RWPE1 (cell line): ENCODE data around the gene GNA12.
"Not testable (repeated sequence)": the region's sequence is repeated elsewhere in the genome, so short reads cannot be mapped to it uniquely, and the experiment has no call there.

Experiments
- CTCF ChIA-PET: fragments of 350-600 bp; sonication (Branson Sonifier 250); formaldehyde crosslinking; extraction: SDS; loops from one replicate; lab custom pipeline; 2021; lab: Yijun Ruan, JAX
- POLR2A ChIA-PET: fragments of 400-600 bp; formaldehyde crosslinking; extraction: SDS; loops from one replicate; lab custom pipeline; 2020; ENCODE audit warnings: antibody characterized with exemption; ENCODE audit not compliant: low non-redundant PET; lab: Yijun Ruan, JAX
- DNase-seq: peaks from one replicate; pipeline ENCODE4 v3.0.0; 2012; ENCODE audit warnings: low spot score
- H3K27ac ChIP-seq: fragments of 450-650 bp; 2 replicates; pipeline ENCODE4 v1.5.1; 2017
- TF ChIP-seq, protein P1 (sequence below): fragments of 450-650 bp; conservative IDR thresholded peaks from 2 replicates; pipeline ENCODE4 v1.5.1; 2017; ENCODE audit warnings: low read depth, mild to moderate bottlenecking

The GNA12 gene

GRCh38 chr7:2725178-2726105, 118.7 kb downstream of the GNA12 start:
- no peak overlapping the region for H3K27ac ChIP-seq
- POLR2A ChIA-PET: no interaction called here
- TF ChIP-seq, protein P1, sequence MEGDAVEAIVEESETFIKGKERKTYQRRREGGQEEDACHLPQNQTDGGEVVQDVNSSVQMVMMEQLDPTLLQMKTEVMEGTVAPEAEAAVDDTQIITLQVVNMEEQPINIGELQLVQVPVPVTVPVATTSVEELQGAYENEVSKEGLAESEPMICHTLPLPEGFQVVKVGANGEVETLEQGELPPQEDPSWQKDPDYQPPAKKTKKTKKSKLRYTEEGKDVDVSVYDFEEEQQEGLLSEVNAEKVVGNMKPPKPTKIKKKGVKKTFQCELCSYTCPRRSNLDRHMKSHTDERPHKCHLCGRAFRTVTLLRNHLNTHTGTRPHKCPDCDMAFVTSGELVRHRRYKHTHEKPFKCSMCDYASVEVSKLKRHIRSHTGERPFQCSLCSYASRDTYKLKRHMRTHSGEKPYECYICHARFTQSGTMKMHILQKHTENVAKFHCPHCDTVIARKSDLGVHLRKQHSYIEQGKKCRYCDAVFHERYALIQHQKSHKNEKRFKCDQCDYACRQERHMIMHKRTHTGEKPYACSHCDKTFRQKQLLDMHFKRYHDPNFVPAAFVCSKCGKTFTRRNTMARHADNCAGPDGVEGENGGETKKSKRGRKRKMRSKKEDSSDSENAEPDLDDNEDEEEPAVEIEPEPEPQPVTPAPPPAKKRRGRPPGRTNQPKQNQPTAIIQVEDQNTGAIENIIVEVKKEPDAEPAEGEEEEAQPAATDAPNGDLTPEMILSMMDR: no peak
- CTCF ChIA-PET: no interaction called here
- no peak for DNase-seq

DNA sequence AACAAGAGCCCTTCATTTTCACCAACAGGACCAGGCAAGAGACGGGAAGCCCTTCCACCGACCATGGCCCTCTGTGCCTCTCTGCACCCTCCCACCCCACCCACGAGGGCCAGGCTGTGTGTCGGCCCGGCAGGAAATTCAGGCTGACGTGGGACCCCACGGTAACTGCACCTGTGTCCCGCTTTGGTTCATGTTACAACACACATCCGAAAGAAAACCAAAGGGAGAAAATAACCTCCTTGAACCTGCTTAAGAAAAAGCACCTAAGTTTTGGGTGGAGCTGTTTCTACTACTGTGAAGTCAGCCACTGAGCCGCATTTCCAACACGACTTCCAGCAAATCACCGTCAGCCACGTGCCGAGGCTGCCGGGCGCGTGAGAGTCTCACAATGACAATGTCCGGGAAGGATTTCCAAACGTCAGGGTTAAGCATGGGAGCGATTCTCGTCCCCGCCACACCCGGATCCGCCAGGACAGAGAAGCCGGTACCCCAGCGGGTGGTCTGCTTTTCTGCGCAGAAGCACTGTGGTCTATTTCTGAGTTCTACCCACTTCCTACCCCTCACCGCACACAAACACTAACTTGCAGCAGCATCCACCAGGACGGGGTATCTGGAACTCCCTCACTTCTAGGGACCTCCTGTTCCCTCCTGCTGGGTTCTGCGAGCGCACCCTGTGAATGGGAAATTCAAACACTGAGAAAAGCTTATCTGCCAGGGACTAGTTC, 119.5 kb downstream of the GNA12 start:
- TF ChIP-seq, protein P1: no peak
- no peak overlapping the region for H3K27ac ChIP-seq
- no peak for DNase-seq
- ChIA-PET POLR2A (no interaction called here), CTCF (no interaction called here)

DNA sequence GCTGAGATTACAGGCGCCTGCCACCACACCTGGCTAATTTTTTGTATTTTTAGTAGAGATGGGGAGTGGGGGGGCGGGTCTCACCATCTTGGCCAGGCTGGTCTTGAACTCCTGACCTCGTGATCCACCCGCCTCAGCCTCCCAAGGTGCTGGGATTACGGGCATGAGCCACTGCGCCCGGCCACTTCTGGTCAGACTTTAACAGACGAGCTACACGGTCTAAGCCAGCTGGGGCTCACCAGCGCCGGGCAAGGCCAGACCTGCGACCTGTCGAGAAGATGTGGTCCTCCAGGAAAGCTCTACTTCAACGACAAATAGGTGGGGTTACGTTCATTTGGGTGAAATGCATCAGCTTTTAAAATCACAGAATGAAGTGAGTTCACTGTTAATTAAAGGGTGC, 120.1 kb downstream of the GNA12 start:
- DNase-seq, CTCF ChIA-PET, H3K27ac ChIP-seq: not testable (repeated sequence)
- POLR2A ChIA-PET: interaction anchor here (0.7 kb wide), 1 partner anchor 169 kb away, joined by 3 read pairs; no protein-coding TSS in a partner anchor

DNA sequence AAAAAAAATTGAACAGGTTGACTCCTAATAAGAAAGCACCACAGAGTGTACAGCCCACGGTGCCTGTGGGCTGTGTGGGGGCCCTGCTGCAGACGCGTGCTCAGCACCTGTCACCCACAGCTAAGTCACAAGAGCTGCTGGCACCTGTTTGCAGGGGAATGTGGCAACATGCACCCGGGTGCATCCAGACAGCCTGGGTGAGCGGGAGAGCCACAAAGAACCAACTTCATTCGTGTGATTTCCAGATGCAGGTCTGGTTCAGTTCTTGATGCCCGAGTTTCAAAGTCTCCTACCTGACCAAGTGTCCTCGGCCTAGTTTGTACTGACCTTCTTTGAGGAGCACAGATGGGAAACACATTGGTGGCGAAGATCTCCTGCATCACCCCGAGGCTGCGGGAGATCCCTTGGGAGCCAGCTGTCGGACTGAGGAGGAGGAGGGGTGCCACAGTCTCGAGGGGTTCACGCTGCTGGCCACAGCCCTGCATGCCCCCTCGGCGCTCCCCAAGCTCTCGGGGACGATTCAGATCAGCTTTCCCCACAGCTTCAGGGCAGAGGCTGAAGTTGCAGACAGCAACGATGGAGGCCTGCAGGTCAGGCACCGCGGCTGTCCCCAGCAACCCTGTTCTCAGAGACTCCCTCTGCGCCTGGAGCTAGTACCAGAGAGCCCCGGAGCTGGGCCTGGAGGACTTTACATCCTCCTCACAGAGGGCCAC, 120.8 kb downstream of the GNA12 start:
- TF ChIP-seq, protein P1: no peak
- no peak for DNase-seq
- ChIA-PET POLR2A (interaction anchor here (0.7 kb wide), 1 partner anchor 170 kb away, joined by 3 read pairs; no protein-coding TSS in a partner anchor), CTCF (no interaction called here)
- H3K27ac ChIP-seq: 0 out of 2 replicates have a peak overlapping the region, but pooled peaks have one; percentile 4

DNA sequence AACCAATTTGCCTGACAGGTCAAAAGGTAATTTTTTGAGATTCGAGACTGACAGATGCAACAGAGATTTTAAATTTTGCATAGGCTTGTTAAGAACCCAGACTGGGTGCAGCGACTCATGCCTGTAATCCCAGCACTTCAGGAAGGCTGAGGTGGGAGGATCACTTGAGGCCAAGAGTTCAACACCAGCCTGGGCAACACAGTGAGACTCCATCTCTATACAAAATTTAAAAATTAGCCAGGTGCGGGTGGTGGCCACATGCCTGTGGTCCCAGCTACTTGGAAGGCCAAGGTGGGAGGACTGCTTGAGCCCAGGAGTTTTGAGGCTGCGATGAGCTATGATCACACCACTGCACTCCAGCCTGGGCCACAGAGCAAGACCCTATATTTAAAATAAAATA, 121.5 kb downstream of the GNA12 start:
- TF ChIP-seq, protein P1: no peak
- H3K27ac ChIP-seq: no peak overlapping the region
- ChIA-PET POLR2A (no interaction called here), CTCF (no interaction called here)
- no peak for DNase-seq

- no peak for DNase-seq
- ChIA-PET POLR2A (no interaction called here), CTCF (no interaction called here)
- TF ChIP-seq, protein P1: no peak
- H3K27ac ChIP-seq: no peak overlapping the region
Measured at GRCh38 chr7:2721842-2722241, 122.3 kb downstream of the GNA12 start.
